Activated naive CD8-positive, alpha-beta T cell (primary cell): Measurements from ENCODE around the gene SPATA13.
"Not testable (repeated sequence)": the region's sequence is repeated elsewhere in the genome, so short reads cannot be mapped to it uniquely, and the experiment has no call there.

Source experiments
- H3K27ac Mint-ChIP-seq: one replicate; pipeline ENCODE4 v1.8.0; 2021; ENCODE audit warnings: mixed read lengths
- H3K27me3 Mint-ChIP-seq: one replicate; pipeline ENCODE4 v1.8.0; 2021; ENCODE audit warnings: mixed read lengths
- H3K36me3 Mint-ChIP-seq: one replicate; pipeline ENCODE4 v1.8.0; 2021; ENCODE audit warnings: mixed read lengths
- H3K4me1 Mint-ChIP-seq: one replicate; pipeline ENCODE4 v1.8.0; 2021; ENCODE audit warnings: low read depth, mixed read lengths
- H3K4me3 Mint-ChIP-seq: one replicate; pipeline ENCODE4 v1.8.0; 2021; ENCODE audit warnings: mild to moderate bottlenecking, mixed read lengths
- H3K9me3 Mint-ChIP-seq: one replicate; pipeline ENCODE4 v1.8.0; 2021; ENCODE audit warnings: low read depth, mixed read lengths

Gene SPATA13

GRCh38 chr13:24160458-24161009, at the start of gene SPATA13:
TSS of gene SPATA13 (plus strand) at chr13:24160720. CDS start at chr13:24222930, 62,210 bp downstream.
- peak within 1 kb of the TSS; percentile 66 for H3K27ac Mint-ChIP-seq
- H3K4me3 Mint-ChIP-seq: peak within 1 kb of the TSS; percentile 91
- peaks cover 3% of the 10 kb centered on the region for H3K36me3 Mint-ChIP-seq
- no peaks in the 10 kb centered on the region for H3K9me3 Mint-ChIP-seq
- H3K4me1 Mint-ChIP-seq: peaks cover 22% of the 10 kb centered on the region
- H3K27me3 Mint-ChIP-seq: no peaks in the 10 kb centered on the region

GRCh38 chr13:24112791-24113190, 47.7 kb upstream of the SPATA13 start:
- no peak overlapping the region for H3K4me3 Mint-ChIP-seq
- no peak overlapping the region for H3K27ac Mint-ChIP-seq
- no peaks in the 10 kb centered on the region for H3K36me3 Mint-ChIP-seq
- peaks cover 2% of the 10 kb centered on the region for H3K27me3 Mint-ChIP-seq
- no peaks in the 10 kb centered on the region for H3K9me3 Mint-ChIP-seq
- no peaks in the 10 kb centered on the region for H3K4me1 Mint-ChIP-seq

GRCh38 chr13:24115671-24116070, 44.8 kb upstream of the SPATA13 start:
- H3K27ac Mint-ChIP-seq: no peak overlapping the region
- H3K9me3 Mint-ChIP-seq: no peaks in the 10 kb centered on the region

DNA sequence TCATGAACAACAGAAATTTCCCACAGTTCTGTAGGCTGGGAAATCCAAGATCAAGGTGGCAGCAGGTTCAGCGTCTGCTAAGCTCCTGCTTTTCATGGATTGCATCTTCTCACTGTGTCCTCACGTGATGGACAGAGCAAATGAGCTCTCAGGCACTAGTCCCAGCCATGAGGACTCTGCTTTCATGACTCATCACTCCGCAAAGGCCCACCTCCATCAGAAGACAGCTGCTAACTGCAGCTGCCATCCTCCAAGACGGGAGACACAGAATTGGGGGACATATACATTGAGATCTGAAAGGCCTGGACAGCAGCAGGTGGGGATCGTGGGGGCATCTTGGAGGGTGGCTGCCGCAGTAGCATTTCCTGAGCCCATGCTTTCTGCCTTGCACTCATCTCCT, 44.4 kb upstream of the SPATA13 start:
- Mint-ChIP-seq H3K27me3 (peaks cover 2% of the 10 kb centered on the region), H3K36me3 (no peaks in the 10 kb centered on the region), H3K27ac (no peak overlapping the region), H3K9me3 (no peaks in the 10 kb centered on the region), H3K4me1 (peaks cover 3% of the 10 kb centered on the region), H3K4me3 (no peak overlapping the region)

More at GRCh38 chr13:24115671-24116070, 44.8 kb upstream of the SPATA13 start:
- H3K27me3 Mint-ChIP-seq: peaks cover 2% of the 10 kb centered on the region
- H3K4me3 Mint-ChIP-seq: no peak overlapping the region
- H3K4me1 Mint-ChIP-seq: peaks cover 3% of the 10 kb centered on the region
- H3K36me3 Mint-ChIP-seq: no peaks in the 10 kb centered on the region

- H3K4me3 Mint-ChIP-seq: no peak overlapping the region
- no peaks in the 10 kb centered on the region for H3K27me3 Mint-ChIP-seq
- H3K27ac Mint-ChIP-seq: no peak overlapping the region
- peaks cover 10% of the 10 kb centered on the region for H3K4me1 Mint-ChIP-seq
- no peaks in the 10 kb centered on the region for H3K36me3 Mint-ChIP-seq
- no peaks in the 10 kb centered on the region for H3K9me3 Mint-ChIP-seq
Measured at GRCh38 chr13:24118576-24118975, 41.9 kb upstream of the SPATA13 start.

GRCh38 chr13:24119626-24120508, 40.7 kb upstream of the SPATA13 start:
- peaks cover 10% of the 10 kb centered on the region for H3K4me1 Mint-ChIP-seq
- no peaks in the 10 kb centered on the region for H3K27me3 Mint-ChIP-seq
- H3K9me3 Mint-ChIP-seq: no peaks in the 10 kb centered on the region
- no peaks in the 10 kb centered on the region for H3K36me3 Mint-ChIP-seq
- no peak overlapping the region for H3K27ac Mint-ChIP-seq
- no peak overlapping the region for H3K4me3 Mint-ChIP-seq

- peaks cover 13% of the 10 kb centered on the region for H3K4me1 Mint-ChIP-seq
Measured at GRCh38 chr13:24122045-24122444, 38.5 kb upstream of the SPATA13 start.

GRCh38 chr13:24122569-24122968, 38.0 kb upstream of the SPATA13 start:
- no peak overlapping the region for H3K27ac Mint-ChIP-seq
- peaks cover 14% of the 10 kb centered on the region for H3K4me1 Mint-ChIP-seq
- H3K27me3 Mint-ChIP-seq: peaks cover 3% of the 10 kb centered on the region
- no peak overlapping the region for H3K4me3 Mint-ChIP-seq
- no peaks in the 10 kb centered on the region for H3K36me3 Mint-ChIP-seq
- no peaks in the 10 kb centered on the region for H3K9me3 Mint-ChIP-seq

More at GRCh38 chr13:24122045-24122444, 38.5 kb upstream of the SPATA13 start:
- H3K4me3 Mint-ChIP-seq, H3K27ac Mint-ChIP-seq, H3K36me3 Mint-ChIP-seq, H3K27me3 Mint-ChIP-seq, H3K9me3 Mint-ChIP-seq: not testable (repeated sequence)

GRCh38 chr13:24123761-24124160, 36.8 kb upstream of the SPATA13 start:
- no peaks in the 10 kb centered on the region for H3K9me3 Mint-ChIP-seq
- no peak overlapping the region for H3K27ac Mint-ChIP-seq
- no peaks in the 10 kb centered on the region for H3K36me3 Mint-ChIP-seq
- H3K4me1 Mint-ChIP-seq: peaks cover 12% of the 10 kb centered on the region
- H3K27me3 Mint-ChIP-seq: peaks cover 3% of the 10 kb centered on the region
- no peak overlapping the region for H3K4me3 Mint-ChIP-seq

GRCh38 chr13:24124789-24125476, 35.6 kb upstream of the SPATA13 start:
- Mint-ChIP-seq H3K36me3 (no peaks in the 10 kb centered on the region), H3K27ac (no peak overlapping the region), H3K4me1 (peaks cover 12% of the 10 kb centered on the region), H3K9me3 (no peaks in the 10 kb centered on the region), H3K4me3 (no peak overlapping the region), H3K27me3 (peaks cover 3% of the 10 kb centered on the region)

DNA sequence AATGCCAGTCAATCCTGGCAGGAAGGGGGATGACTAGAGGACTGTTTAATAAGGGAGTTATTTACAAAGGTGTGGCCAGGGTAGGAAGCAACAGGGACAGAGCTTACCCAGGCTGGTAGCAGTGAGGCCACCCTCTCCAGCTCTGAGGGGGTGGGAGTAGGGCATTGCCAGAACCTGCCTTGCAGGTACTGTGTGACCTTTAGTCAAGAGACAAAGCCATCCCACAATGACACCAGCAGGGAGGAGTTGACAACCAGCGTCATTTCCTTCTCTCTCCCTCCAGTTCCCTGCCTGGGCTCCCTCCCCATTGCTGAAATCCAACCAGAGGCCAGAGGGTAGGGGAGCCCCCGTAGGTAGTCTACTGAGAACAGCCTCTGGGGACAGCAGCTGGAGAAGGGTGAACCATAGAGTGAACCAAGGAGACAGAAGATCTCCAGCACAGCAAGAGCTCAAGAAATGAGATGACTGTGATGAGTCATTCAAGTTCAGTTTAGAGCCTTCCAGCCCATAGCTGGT, 33.3 kb upstream of the SPATA13 start:
- H3K27ac Mint-ChIP-seq: no peak overlapping the region
- peaks cover 12% of the 10 kb centered on the region for H3K4me1 Mint-ChIP-seq
- H3K27me3 Mint-ChIP-seq: peaks cover 3% of the 10 kb centered on the region
- H3K4me3 Mint-ChIP-seq: no peak overlapping the region
- H3K36me3 Mint-ChIP-seq: peaks cover 5% of the 10 kb centered on the region
- H3K9me3 Mint-ChIP-seq: peaks cover 6% of the 10 kb centered on the region

GRCh38 chr13:24128112-24128511, 32.4 kb upstream of the SPATA13 start:
- Mint-ChIP-seq H3K36me3 (peaks cover 5% of the 10 kb centered on the region), H3K9me3 (peaks cover 6% of the 10 kb centered on the region), H3K4me1 (peaks cover 5% of the 10 kb centered on the region), H3K27me3 (peaks cover 3% of the 10 kb centered on the region), H3K27ac (no peak overlapping the region), H3K4me3 (no peak overlapping the region)

GRCh38 chr13:24128962-24129361, 31.6 kb upstream of the SPATA13 start:
- Mint-ChIP-seq H3K27me3 (peaks cover 3% of the 10 kb centered on the region), H3K9me3 (peaks cover 6% of the 10 kb centered on the region), H3K36me3 (peaks cover 5% of the 10 kb centered on the region), H3K4me3 (no peak overlapping the region), H3K4me1 (peaks cover 5% of the 10 kb centered on the region), H3K27ac (no peak overlapping the region)

- Mint-ChIP-seq H3K9me3 (peaks cover 6% of the 10 kb centered on the region), H3K36me3 (peaks cover 5% of the 10 kb centered on the region), H3K4me3 (no peak overlapping the region), H3K4me1 (peaks cover 5% of the 10 kb centered on the region), H3K27ac (no peak overlapping the region), H3K27me3 (peaks cover 3% of the 10 kb centered on the region)
Measured at GRCh38 chr13:24129914-24130774, 30.4 kb upstream of the SPATA13 start.
